Measurements from ENCODE around the gene CPSF3. TPM values are rescaled to one million over a fixed set of nuclear protein-coding genes. Genes with fewer than 3 reads are reported as not detected.
"Not testable (repeated sequence)": the region's sequence is repeated elsewhere in the genome, so short reads cannot be mapped to it uniquely, and the experiment has no call there.

The CPSF3 gene
- total RNA-seq, 8 experiments from 2014 or later: 32.7 to 64.5 (median 41.8) TPM

GRCh38 chr2:9492927-9493326, 69.5 kb downstream of the CPSF3 start:
- ATAC-seq (replicated peaks in 6 of 8): no peak
- no peak overlapping the region for H3K27ac ChIP-seq
- no peaks in the 10 kb centered on the region for H3K4me1 ChIP-seq (replicated peaks in 1 of 2)
- in situ Hi-C loops (cut with MboI; ENCODE audit: low pct_unique_long_range_greater_than_20kb in 2 of 9, low sequenced_read_pairs in 9 of 9, unreplicated experiment in 9 of 9): no loop called here
- WGBS, 10 experiments: 14 to 100% (median 83%) methylated on average over 1 to 2 of the region's 2 CpGs; no CpG with 5 or more reads in 1 of the 10 experiments
- no peak overlapping the region for H3K4me3 ChIP-seq

GRCh38 chr2:9493478-9493877, 70.0 kb downstream of the CPSF3 start:
- ATAC-seq (replicated peaks in 6 of 8): no peak
- Histone ChIP-seq H3K27ac (no peak overlapping the region), H3K4me1 (replicated peaks in 1 of 2) (no peaks in the 10 kb centered on the region), H3K4me3 (no peak overlapping the region)
- in situ Hi-C loops (cut with MboI; ENCODE audit: low pct_unique_long_range_greater_than_20kb in 2 of 9, low sequenced_read_pairs in 9 of 9, unreplicated experiment in 9 of 9): no loop called here
- 72 to 100% (median 96%) methylated on average over 1 to 3 of the region's 3 CpGs; no CpG with 5 or more reads in 2 of the 10 experiments for whole genome bisulfite sequencing, 10 experiments

GRCh38 chr2:9494081-9494480, 70.6 kb downstream of the CPSF3 start:
- in situ Hi-C loops (cut with MboI; ENCODE audit: low pct_unique_long_range_greater_than_20kb in 2 of 9, low sequenced_read_pairs in 9 of 9, unreplicated experiment in 9 of 9): no loop called here
- Histone ChIP-seq H3K27ac (no peak overlapping the region), H3K4me1 (replicated peaks in 1 of 2) (no peaks in the 10 kb centered on the region), H3K4me3 (no peak overlapping the region)
- no peak for ATAC-seq (replicated peaks in 6 of 8)
- 38 to 100% (median 86%) methylated on average over 1 of the region's 1 CpG; no CpG with 5 or more reads in 5 of the 10 experiments for WGBS, 10 experiments

DNA sequence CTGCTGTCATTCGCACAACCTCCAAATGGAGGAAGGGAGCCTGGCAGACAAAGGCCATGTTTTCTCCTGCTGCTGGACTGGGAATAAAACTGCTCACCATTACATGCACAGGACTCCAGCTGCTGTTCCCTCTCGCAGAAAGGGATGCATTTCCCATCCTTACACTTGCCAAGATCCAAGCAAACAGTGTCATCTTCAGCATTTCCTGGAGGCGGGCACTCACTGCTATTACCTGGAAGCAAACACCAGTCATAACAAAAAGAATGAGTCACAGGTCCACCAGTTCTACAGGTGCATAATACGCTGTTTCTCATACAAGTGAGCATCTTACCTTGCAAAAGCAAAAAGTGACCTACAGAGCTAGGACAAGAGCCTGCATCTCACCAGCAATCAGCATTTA, 73.6 kb downstream of the CPSF3 start:
- H3K4me3 ChIP-seq: no peak overlapping the region
- no peaks in the 10 kb centered on the region for H3K4me1 ChIP-seq (replicated peaks in 1 of 2)
- WGBS, 10 experiments: 73 to 100% (median 87%) methylated on average over 1 to 3 of the region's 4 CpGs; no CpG with 5 or more reads in 3 of the 10 experiments
- in situ Hi-C loops (cut with MboI; ENCODE audit: low pct_unique_long_range_greater_than_20kb in 2 of 9, low sequenced_read_pairs in 9 of 9, unreplicated experiment in 9 of 9): no loop called here
- H3K27ac ChIP-seq: no peak overlapping the region
- no peak for ATAC-seq (replicated peaks in 6 of 8)

DNA sequence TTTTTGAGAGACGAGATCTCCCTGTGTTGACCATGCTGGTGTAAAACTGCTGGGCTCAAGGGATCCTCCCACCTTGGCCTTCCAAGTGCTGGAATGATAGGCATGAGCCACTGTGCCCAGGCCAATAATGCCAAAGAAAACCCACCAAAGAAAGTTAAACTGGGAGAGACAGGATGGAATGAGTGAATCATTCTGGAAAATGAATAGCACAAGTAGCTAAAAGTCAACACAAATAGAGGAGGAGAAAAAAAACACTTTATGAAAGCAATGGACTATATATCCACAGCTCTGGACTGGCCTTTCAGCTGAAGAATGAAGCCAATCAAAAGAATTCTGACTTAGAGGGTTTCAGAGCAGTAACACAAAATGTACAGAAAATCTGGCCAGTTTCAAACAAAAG, 74.8 kb downstream of the CPSF3 start:
- ATAC-seq (replicated peaks in 6 of 8): peak in 1 of 8 experiments; percentile 20
- Histone ChIP-seq H3K4me1 (replicated peaks in 1 of 2) (no peaks in the 10 kb centered on the region), H3K4me3 (no peak overlapping the region), H3K27ac (no peak overlapping the region)
- 50 to 100% (median 86%) methylated on average over 1 of the region's 1 CpG; no CpG with 5 or more reads in 1 of the 10 experiments for WGBS, 10 experiments
- in situ Hi-C loops (cut with MboI; ENCODE audit: low pct_unique_long_range_greater_than_20kb in 2 of 9, low sequenced_read_pairs in 9 of 9, unreplicated experiment in 9 of 9): no loop called here

- 0 to 14% (median 0%) methylated on average over 1 of the region's 1 CpG; no CpG with 5 or more reads in 2 of the 10 experiments for WGBS, 10 experiments
Measured at GRCh38 chr2:9508931-9509330, 85.5 kb downstream of the CPSF3 start.

GRCh38 chr2:9513946-9514345, 90.5 kb downstream of the CPSF3 start:
- 100% methylated on average over 1 of the region's 3 CpGs; no CpG with 5 or more reads in 9 of the 10 experiments for WGBS, 10 experiments

More at GRCh38 chr2:9508931-9509330, 85.5 kb downstream of the CPSF3 start:
- Histone ChIP-seq H3K27ac (no peak overlapping the region), H3K4me1 (replicated peaks in 1 of 2) (peaks cover 8 to 14% of the 10 kb centered on the region in 2 donors), H3K4me3 (no peak overlapping the region)
- peak in 4 of 8 experiments; percentile 16 to 56 (median 38) for ATAC-seq (replicated peaks in 6 of 8)
- in situ Hi-C loops (cut with MboI; ENCODE audit: low pct_unique_long_range_greater_than_20kb in 2 of 9, low sequenced_read_pairs in 9 of 9, unreplicated experiment in 9 of 9): no loop called here

DNA sequence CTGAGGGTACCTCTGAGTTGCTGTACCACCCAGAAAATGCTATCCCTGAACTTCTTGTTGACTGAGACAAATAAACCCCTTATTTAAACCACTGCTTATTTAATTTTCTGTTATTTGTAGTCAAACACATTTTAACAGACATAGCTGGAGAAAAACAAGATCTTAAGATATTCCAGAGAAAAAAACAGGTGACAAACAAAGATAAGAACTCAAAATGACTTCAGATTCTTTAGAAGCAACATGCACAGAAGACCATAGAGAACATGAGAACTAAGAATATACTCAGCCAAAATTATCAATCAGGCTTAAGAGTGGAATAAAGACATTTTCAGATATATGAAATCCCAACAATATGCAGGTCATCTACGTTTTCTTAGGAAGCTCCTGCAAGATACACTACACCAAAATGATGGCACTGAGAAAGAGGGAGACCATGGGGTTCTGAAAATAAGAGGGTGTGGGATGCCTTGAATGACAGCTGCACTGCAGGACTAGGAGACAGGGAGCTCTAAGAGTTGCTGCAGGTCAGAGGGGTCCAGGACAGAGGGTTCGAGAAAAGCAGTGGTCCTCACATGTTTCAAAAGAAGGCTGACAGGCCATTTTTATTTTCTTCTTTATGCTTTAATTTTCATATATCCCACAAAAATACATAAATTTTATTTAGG, 93.8 kb downstream of the CPSF3 start:
- Histone ChIP-seq H3K27ac (no peak overlapping the region), H3K4me3 (no peak overlapping the region), H3K4me1 (replicated peaks in 1 of 2) (no peaks in the 10 kb centered on the region)
- in situ Hi-C loops (cut with MboI; ENCODE audit: low pct_unique_long_range_greater_than_20kb in 2 of 9, low sequenced_read_pairs in 9 of 9, unreplicated experiment in 9 of 9): no loop called here
- no peak for ATAC-seq (replicated peaks in 6 of 8)
- 60 to 100% (median 80%) methylated on average over 1 to 2 of the region's 2 CpGs; no CpG with 5 or more reads in 1 of the 10 experiments for WGBS, 10 experiments

More at GRCh38 chr2:9513946-9514345, 90.5 kb downstream of the CPSF3 start:
- H3K27ac ChIP-seq; H3K4me1 ChIP-seq (replicated peaks in 1 of 2); H3K4me3 ChIP-seq; ATAC-seq (replicated peaks in 6 of 8); in situ Hi-C loops (cut with MboI; ENCODE audit: low pct_unique_long_range_greater_than_20kb in 2 of 9, low sequenced_read_pairs in 9 of 9, unreplicated experiment in 9 of 9): not testable (repeated sequence)

- WGBS, 10 experiments: 64 to 100% (median 88%) methylated on average over 1 to 3 of the region's 3 CpGs; no CpG with 5 or more reads in 1 of the 10 experiments
- no peak overlapping the region for H3K4me3 ChIP-seq
- no peak overlapping the region for H3K27ac ChIP-seq
- no peak for ATAC-seq (replicated peaks in 6 of 8)
- H3K4me1 ChIP-seq (replicated peaks in 1 of 2): no peaks in the 10 kb centered on the region
- in situ Hi-C loops (cut with MboI; ENCODE audit: low pct_unique_long_range_greater_than_20kb in 2 of 9, low sequenced_read_pairs in 9 of 9, unreplicated experiment in 9 of 9): no loop called here
Measured at GRCh38 chr2:9518163-9518562, 94.7 kb downstream of the CPSF3 start.

DNA sequence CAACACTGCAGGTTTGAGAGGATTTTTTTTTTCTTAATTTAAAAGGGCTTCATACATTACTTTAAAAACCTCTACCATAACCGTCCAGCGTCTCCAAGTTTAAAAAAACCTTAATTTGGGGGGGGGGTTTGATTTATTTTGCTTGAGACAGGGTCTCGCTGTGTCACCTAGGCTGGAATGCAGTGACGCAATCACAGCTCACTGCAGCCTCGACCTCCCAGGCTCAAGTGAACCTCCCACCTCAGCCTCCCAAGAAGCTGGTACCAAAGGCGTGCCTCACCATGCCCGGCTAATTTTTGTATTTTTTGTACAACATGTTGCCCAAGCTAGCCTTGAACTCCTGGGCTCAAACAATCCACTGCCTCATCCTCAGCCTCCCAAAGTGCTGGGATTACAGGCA, 95.3 kb downstream of the CPSF3 start:
- Histone ChIP-seq H3K4me3 (no peak overlapping the region), H3K4me1 (replicated peaks in 1 of 2) (no peaks in the 10 kb centered on the region), H3K27ac (no peak overlapping the region)
- in situ Hi-C loops (cut with MboI; ENCODE audit: low pct_unique_long_range_greater_than_20kb in 2 of 9, low sequenced_read_pairs in 9 of 9, unreplicated experiment in 9 of 9): no loop called here
- 88 to 100% (median 92%) methylated on average over 2 to 4 of the region's 7 CpGs; no CpG with 5 or more reads in 5 of the 10 experiments for WGBS, 10 experiments
- ATAC-seq (replicated peaks in 6 of 8): no peak

- WGBS, 10 experiments: 67 to 100% (median 100%) methylated on average over 1 of the region's 2 CpGs; no CpG with 5 or more reads in 5 of the 10 experiments
- H3K4me1 ChIP-seq (replicated peaks in 1 of 2): no peaks in the 10 kb centered on the region
- ATAC-seq (replicated peaks in 6 of 8): no peak
- in situ Hi-C loops (cut with MboI; ENCODE audit: low pct_unique_long_range_greater_than_20kb in 2 of 9, low sequenced_read_pairs in 9 of 9, unreplicated experiment in 9 of 9): no loop called here
- no peak overlapping the region for H3K4me3 ChIP-seq
- H3K27ac ChIP-seq: no peak overlapping the region
Measured at GRCh38 chr2:9519250-9519649, 95.8 kb downstream of the CPSF3 start.

All from motor neuron (in vitro differentiated cells).